NCI-H2227 (cell line): ENCODE results near the gene DDX27.

Experiments used
- DNase-seq: peaks from one replicate; lab custom pipeline; 2025; ENCODE audit not compliant: unreplicated experiment; lab: John Stamatoyannopoulos, UW

The DDX27 gene

DNA sequence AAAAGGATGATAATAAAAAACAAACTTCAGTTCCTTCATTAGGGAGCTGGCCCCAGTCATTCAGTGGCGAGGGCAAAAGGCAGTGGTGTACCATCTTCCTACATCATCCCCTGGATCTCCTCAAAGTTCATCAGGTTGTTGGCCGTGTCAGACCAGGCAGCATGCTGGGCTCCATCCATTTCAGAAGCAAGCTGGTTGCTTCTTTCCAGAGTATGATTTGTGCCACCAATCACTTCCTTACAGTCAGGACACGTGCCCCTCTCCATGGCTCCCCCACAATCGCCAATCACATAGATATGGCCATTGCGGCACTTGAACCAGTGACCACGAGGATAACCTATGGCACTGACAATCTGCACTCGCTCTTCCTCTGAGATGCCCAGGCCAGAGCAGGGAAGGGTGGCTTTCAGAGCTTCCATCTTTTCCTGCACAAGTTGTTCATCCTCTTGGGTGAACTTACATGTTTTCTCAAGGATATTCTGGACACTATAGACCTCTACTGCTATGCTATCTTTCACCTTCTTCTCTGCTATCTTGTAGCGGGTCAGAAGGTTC is 28.0 kb downstream of the DDX27 start:
- DNase-seq = no peak

GRCh38 chr20:49247792-49248191 is 28.6 kb downstream of the DDX27 start:
- no peak for DNase-seq

GRCh38 chr20:49248301-49248700 is 29.1 kb downstream of the DDX27 start:
- no peak for DNase-seq

- no peak for DNase-seq
Observed at GRCh38 chr20:49248879-49249665, 29.9 kb downstream of the DDX27 start.

GRCh38 chr20:49252556-49253350 is 33.5 kb downstream of the DDX27 start:
- DNase-seq = no peak

DNA sequence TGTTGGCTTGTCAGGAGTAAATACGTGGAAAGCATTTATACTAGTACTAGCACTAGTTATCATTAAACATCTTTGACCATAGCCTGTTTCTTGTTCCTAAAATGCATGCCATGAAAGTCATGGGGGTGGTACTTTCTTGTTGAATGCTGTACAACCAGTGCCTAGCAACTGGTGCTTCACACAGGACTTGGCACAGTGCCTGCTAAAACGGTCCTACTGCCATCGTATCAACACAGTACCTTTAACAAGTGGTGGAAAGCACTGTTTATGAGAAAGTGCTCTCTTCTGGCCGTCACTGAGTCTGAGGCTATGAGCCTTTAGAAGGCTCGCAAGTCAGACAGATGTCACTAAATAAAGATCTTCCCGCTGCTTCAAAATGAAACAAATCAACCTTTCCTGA is 37.0 kb downstream of the DDX27 start:
- DNase-seq = no peak

- DNase-seq = no peak
Observed at GRCh38 chr20:49259284-49259683, 40.1 kb downstream of the DDX27 start.

GRCh38 chr20:49259799-49260198 is 40.6 kb downstream of the DDX27 start:
- no peak for DNase-seq

GRCh38 chr20:49260218-49260617 is 41.0 kb downstream of the DDX27 start:
- DNase-seq = no peak

DNA sequence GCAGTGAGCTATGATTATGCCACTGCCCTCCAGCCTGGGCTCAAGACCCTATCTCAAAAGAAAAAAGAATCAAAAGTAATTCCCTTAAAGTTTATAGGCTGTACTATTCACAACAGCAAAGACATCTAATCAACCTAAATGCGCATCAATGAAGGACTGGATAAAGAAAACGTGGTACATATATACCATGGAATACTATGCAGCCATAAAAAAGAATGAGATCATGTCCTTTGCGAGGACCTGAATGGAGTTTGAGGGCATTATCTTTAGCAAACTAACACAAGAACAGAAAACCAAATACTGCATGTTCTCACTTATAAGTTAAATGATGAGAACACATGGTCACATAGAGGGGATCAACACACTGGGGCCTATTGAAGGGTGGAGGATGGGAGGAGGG is 42.0 kb downstream of the DDX27 start:
- DNase-seq = no peak

GRCh38 chr20:49262444-49262843 is 43.2 kb downstream of the DDX27 start:
- no peak for DNase-seq

DNA sequence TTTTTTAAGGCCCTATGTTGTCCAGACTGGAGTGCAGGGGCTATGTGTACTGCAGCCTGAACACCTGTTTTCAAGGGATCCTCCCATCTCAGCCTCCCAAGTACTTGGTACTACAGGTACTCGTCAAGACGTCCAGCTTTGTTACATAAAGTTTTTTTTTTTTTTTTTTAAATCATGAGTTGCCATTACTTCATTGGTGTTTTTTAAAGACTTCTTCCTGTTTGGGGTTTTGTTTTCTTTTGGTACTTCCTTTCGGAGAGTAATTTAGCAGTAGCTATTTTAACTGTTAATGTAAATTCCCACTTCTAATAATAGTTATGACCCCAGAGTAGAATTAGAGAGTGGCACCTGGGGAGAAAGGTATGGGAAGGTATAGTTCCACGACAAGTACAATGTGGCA is 48.1 kb downstream of the DDX27 start:
- DNase-seq = no peak

GRCh38 chr20:49268600-49269365 is 49.6 kb downstream of the DDX27 start:
- DNase-seq = no peak

DNA sequence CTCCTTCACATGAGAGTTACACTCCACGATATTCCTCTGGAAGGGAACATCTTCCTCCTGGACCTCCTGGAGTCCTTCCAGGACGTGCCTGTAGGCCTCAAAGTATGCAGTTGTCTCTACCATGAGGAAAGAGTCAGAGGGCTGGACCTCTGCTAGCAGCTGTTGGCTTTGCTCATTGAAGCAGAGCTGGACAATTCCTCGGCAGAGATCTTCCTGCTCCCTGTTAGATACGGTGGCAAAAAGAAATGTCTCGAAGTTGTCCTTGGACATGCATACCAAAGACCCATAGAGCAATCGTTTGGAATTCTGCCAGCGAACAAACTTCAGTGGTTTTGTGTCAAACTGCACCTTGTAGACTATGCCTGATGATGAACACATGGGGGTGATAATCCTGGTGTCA is 51.0 kb downstream of the DDX27 start:
- DNase-seq = no peak

DNA sequence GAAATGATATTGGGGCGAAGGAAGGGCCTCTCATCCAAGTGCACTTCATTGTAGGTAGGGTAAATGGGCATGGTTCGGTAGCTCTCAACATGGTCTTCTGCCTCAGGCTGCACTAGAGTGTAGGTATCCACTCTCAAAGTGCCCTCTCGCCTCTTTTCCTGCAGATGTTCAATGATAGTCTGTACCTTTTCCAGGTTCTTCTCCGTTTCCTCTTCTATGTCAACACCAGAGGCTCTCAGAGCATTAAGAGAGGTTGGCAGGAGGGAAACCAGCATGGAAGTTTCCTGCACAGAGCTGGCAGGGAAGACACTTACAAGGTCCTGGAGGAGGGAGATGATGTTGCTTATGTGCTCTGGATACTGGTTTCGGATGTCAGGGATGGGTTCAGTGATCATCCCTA is 51.5 kb downstream of the DDX27 start:
- no peak for DNase-seq

DNA sequence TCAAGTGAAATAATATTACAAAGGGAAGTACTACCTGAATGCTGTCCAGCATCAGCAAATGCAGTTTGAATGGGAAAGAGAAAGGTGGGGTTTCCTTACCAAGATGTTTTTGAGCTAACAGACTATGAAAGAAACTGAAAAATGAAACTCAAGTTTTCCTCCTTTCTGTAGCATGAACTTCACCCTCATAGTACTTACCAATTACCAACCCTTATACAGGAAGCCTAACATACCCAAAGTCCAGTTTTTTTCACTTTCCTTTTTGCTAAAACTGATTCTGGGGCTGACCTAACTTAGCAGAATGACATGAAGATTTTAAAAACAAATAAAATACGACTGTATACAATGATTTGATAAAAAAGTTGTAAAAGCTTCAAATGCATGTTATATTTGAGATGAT is 53.4 kb downstream of the DDX27 start:
- DNase-seq = no peak

DNA sequence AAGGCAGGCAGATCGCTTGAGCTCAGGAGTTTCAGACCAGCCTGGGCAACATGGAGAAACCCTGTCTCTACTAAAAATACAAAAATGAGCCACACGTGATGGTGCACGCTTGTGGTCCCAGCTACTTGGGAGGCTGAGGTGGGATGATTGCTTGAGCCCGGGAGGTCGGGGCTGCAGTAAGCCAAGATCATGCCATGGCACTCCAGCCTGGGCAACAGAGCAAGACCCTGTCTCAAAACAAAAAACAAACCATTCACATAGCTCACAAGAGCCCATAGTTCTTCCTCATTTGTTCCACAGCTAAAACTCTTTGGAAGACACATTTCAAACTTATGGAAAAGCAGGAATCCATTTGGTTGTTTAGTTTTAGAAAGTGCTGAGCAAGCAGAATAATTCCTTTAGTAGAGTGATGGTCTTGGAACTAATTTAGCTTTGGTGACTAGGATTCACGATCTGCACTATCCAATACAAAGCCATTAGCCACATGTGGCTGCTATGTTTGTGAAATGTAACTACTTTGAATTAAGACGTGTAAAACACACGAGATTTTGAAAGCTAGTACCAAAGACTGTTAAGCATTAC is 54.6 kb downstream of the DDX27 start:
- no peak for DNase-seq

- DNase-seq = no peak
Observed at GRCh38 chr20:49275216-49275615, 56.0 kb downstream of the DDX27 start.

- no peak for DNase-seq
Observed at GRCh38 chr20:49275636-49276035, 56.4 kb downstream of the DDX27 start.

GRCh38 chr20:49276161-49276960 is 57.1 kb downstream of the DDX27 start:
- peak; percentile 40 for DNase-seq
